ENCODE results near the gene SIRT7. TPM values are rescaled to one million over a fixed set of nuclear protein-coding genes. Genes with fewer than 3 reads are reported as not detected.

The SIRT7 gene
- total RNA-seq, 1 experiment from 2014 or later: 51.6 TPM

- peaks cover 32% of the 10 kb centered on the region for H3K4me1 ChIP-seq (ENCODE audit: insufficient read depth, low read length)
- CTCF ChIA-PET: no interaction called here
Observed at GRCh38 chr17:81901167-81902022, 16.6 kb downstream of the SIRT7 start.

GRCh38 chr17:81900181-81900820, 17.7 kb downstream of the SIRT7 start:
- Histone ChIP-seq H4K20me1 (ENCODE audit: low read length) (no peaks in the 10 kb centered on the region), H2AFZ (ENCODE audit: low read length) (no peak overlapping the region), H3K4me3 (ENCODE audit: low read length) (no peak overlapping the region), H3K27ac (ENCODE audit: low read length) (peak overlapping the region; percentile 100; the same call in 1 of the 2 replicates), H3K36me3 (ENCODE audit: low read depth, low read length) (peaks cover 10% of the 10 kb centered on the region), H3K9me3 (ENCODE audit: low read length) (no peaks in the 10 kb centered on the region), H3F3A (ENCODE audit: low read length, unreplicated experiment) (peaks cover 18% of the 10 kb centered on the region), H3K27me3 (ENCODE audit: low read length) (no peaks in the 10 kb centered on the region), H3K79me2 (ENCODE audit: low read length) (peaks cover 16% of the 10 kb centered on the region), H3K9ac (ENCODE audit: low read length) (no peak overlapping the region), H3K4me2 (ENCODE audit: low read length) (no peak overlapping the region), H3K4me1 (ENCODE audit: insufficient read depth, low read length) (peaks cover 34% of the 10 kb centered on the region), H3K9me2 (replicated peaks; ENCODE audit: low read length) (no peaks in the 10 kb centered on the region)
- no peak for TF ChIP-seq CTCF (conservative IDR thresholded peaks at IDR 0.05; ENCODE audit: low read depth, low read length)
- TF ChIP-seq EZH2 (IDR thresholded peaks at IDR 0.05; ENCODE audit: low read length, unreplicated experiment): no peak
- no peak for TF ChIP-seq EZH2phosphoT487 (IDR thresholded peaks at IDR 0.05; ENCODE audit: borderline replicate concordance, low read length)
- POLR2A ChIA-PET (ENCODE audit: unreplicated experiment): no interaction called here
- no peak for ATAC-seq
- BruUV-seq (replicated peaks): no TSS peak
- CTCF ChIA-PET: no interaction called here
- intact Hi-C loops (cut with micrococcal nuclease): no loop called here
- DNase-seq: no peak

More at GRCh38 chr17:81901167-81902022, 16.6 kb downstream of the SIRT7 start:
- POLR2A ChIA-PET (ENCODE audit: unreplicated experiment): no interaction called here
- Histone ChIP-seq H3K4me3 (ENCODE audit: low read length) (no peak overlapping the region), H3K36me3 (ENCODE audit: low read depth, low read length) (peaks cover 6% of the 10 kb centered on the region; the same call in 1 of the 2 replicates), H3K27me3 (ENCODE audit: low read length) (no peaks in the 10 kb centered on the region), H3K9me3 (ENCODE audit: low read length) (no peaks in the 10 kb centered on the region), H3K9ac (ENCODE audit: low read length) (no peak overlapping the region), H3K4me2 (ENCODE audit: low read length) (no peak overlapping the region), H3K27ac (ENCODE audit: low read length) (no peak overlapping the region), H2AFZ (ENCODE audit: low read length) (no peak overlapping the region), H3K9me2 (replicated peaks; ENCODE audit: low read length) (no peaks in the 10 kb centered on the region), H3F3A (ENCODE audit: low read length, unreplicated experiment) (peaks cover 18% of the 10 kb centered on the region), H3K79me2 (ENCODE audit: low read length) (peaks cover 12% of the 10 kb centered on the region; the same call in 1 of the 2 replicates), H4K20me1 (ENCODE audit: low read length) (no peaks in the 10 kb centered on the region)
- BruUV-seq (replicated peaks): TSS peak; percentile 16
- ATAC-seq (no peak), DNase-seq (no peak)
- intact Hi-C loops (cut with micrococcal nuclease): no loop called here
- TF ChIP-seq EZH2 (IDR thresholded peaks at IDR 0.05; ENCODE audit: low read length, unreplicated experiment): no peak
- TF ChIP-seq CTCF (conservative IDR thresholded peaks at IDR 0.05; ENCODE audit: low read depth, low read length): no peak
- no peak for TF ChIP-seq EZH2phosphoT487 (IDR thresholded peaks at IDR 0.05; ENCODE audit: borderline replicate concordance, low read length)

Data from PC-3 (cell line).